DND-41 (cell line): Measurements from ENCODE around the gene PPP2R5E.

Source experiments
- EZH2 ChIP-seq: IDR thresholded peaks from 3 replicates; pipeline ENCODE4 v1.6.1; 2012; ENCODE audit warnings: borderline replicate concordance, low read depth, mild to moderate bottlenecking, moderate library complexity, low read length, inconsistent platforms; ENCODE audit not compliant: severe bottlenecking
- TF ChIP-seq, protein P1 (sequence below): IDR thresholded peaks from 2 replicates; pipeline ENCODE4 v1.5.1; 2012; ENCODE audit warnings: borderline replicate concordance, low read length, moderate library complexity, mild to moderate bottlenecking; ENCODE audit not compliant: poor library complexity, severe bottlenecking; ENCODE audit errors: extremely low read depth

GRCh38 chr14:63454436-63454835 is 88.7 kb downstream of the PPP2R5E start:
- TF ChIP-seq, protein P1, sequence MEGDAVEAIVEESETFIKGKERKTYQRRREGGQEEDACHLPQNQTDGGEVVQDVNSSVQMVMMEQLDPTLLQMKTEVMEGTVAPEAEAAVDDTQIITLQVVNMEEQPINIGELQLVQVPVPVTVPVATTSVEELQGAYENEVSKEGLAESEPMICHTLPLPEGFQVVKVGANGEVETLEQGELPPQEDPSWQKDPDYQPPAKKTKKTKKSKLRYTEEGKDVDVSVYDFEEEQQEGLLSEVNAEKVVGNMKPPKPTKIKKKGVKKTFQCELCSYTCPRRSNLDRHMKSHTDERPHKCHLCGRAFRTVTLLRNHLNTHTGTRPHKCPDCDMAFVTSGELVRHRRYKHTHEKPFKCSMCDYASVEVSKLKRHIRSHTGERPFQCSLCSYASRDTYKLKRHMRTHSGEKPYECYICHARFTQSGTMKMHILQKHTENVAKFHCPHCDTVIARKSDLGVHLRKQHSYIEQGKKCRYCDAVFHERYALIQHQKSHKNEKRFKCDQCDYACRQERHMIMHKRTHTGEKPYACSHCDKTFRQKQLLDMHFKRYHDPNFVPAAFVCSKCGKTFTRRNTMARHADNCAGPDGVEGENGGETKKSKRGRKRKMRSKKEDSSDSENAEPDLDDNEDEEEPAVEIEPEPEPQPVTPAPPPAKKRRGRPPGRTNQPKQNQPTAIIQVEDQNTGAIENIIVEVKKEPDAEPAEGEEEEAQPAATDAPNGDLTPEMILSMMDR: no peak
- no peak for TF ChIP-seq EZH2
